Measurements from ENCODE around the gene HPSE2. TPM values are rescaled to one million over a fixed set of nuclear protein-coding genes. Genes with fewer than 3 reads are reported as not detected.

The HPSE2 gene
- total RNA-seq, 1 experiment from 2014 or later, result not detected

DNA sequence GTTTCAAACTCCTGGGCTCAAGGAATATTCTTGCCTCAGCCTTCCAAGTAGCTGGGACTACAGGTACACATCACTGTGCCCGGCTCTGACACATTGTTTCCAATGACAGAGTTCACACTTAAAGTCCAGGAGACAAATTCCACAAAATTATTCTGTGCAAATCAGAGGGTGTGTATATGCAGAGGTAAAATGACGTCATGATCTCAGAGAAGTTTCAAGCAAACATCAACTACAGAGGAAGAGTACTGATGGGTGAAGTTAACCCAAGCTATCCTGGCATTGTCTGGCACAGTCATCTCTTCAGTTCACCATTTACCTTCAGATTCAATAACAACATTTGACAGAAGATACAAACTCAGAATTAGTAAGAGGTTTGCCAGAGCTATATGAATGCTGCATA lies 388.9 kb downstream of the HPSE2 start:
- TF ChIP-seq, protein P1, sequence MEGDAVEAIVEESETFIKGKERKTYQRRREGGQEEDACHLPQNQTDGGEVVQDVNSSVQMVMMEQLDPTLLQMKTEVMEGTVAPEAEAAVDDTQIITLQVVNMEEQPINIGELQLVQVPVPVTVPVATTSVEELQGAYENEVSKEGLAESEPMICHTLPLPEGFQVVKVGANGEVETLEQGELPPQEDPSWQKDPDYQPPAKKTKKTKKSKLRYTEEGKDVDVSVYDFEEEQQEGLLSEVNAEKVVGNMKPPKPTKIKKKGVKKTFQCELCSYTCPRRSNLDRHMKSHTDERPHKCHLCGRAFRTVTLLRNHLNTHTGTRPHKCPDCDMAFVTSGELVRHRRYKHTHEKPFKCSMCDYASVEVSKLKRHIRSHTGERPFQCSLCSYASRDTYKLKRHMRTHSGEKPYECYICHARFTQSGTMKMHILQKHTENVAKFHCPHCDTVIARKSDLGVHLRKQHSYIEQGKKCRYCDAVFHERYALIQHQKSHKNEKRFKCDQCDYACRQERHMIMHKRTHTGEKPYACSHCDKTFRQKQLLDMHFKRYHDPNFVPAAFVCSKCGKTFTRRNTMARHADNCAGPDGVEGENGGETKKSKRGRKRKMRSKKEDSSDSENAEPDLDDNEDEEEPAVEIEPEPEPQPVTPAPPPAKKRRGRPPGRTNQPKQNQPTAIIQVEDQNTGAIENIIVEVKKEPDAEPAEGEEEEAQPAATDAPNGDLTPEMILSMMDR (conservative IDR thresholded peaks at IDR 0.05), result no peak
- no peak for TF ChIP-seq EZH2 (IDR thresholded peaks at IDR 0.05; ENCODE audit: low read depth)
- Histone ChIP-seq H2AFZ (no peak overlapping the region), H3K4me2 (no peak overlapping the region), H3K27me3 (ENCODE audit: insufficient read depth, low read depth) (no peaks in the 10 kb centered on the region; the same call in 1 of the 2 replicates), H3K27ac (no peak overlapping the region), H3K4me1 (replicated peaks; ENCODE audit: insufficient read depth) (no peaks in the 10 kb centered on the region), H3K9me3 (ENCODE audit: insufficient read depth, low read depth) (no peaks in the 10 kb centered on the region), H3K9me2 (ENCODE audit: insufficient read depth) (no peaks in the 10 kb centered on the region), H3K36me3 (ENCODE audit: low read depth) (no peaks in the 10 kb centered on the region), H3F3A (ENCODE audit: insufficient read depth, low read depth) (no peaks in the 10 kb centered on the region), H3K4me3 (no peak overlapping the region), H4K20me1 (ENCODE audit: insufficient read depth) (no peaks in the 10 kb centered on the region), H3K79me2 (ENCODE audit: low read depth) (no peaks in the 10 kb centered on the region)
- no TSS peak for BruUV-seq (replicated peaks)
- intact Hi-C loops (cut with micrococcal nuclease; ENCODE audit: unreplicated experiment), result no loop called here
- POLR2A ChIA-PET (ENCODE audit: unreplicated experiment), result no interaction called here
- no peak for DNase-seq
- CTCF ChIA-PET, result no interaction called here

DNA sequence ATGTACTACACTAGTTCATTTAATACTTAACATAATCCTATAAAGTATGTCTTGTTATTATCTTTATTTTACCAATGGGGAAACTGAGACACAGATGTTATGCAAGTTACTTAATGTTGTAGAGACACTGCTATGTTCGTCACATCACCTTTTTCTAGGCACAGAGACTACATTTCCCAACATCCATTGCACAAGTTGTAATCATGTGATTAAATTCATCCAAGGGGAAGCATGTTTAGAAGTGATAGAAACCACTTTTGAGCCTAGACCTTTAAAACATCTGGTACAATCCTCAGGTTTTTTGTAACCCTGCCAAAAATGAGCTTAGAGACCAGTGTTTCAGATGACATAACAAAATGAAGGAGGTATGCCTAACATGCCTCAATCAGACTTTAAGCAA lies 402.1 kb downstream of the HPSE2 start:
- Histone ChIP-seq H3K4me2 (no peak overlapping the region), H2AFZ (no peak overlapping the region), H3K4me3 (no peak overlapping the region), H3F3A (ENCODE audit: insufficient read depth, low read depth) (no peaks in the 10 kb centered on the region), H3K4me1 (replicated peaks; ENCODE audit: insufficient read depth) (no peaks in the 10 kb centered on the region), H4K20me1 (ENCODE audit: insufficient read depth) (no peaks in the 10 kb centered on the region), H3K9me3 (ENCODE audit: insufficient read depth, low read depth) (no peaks in the 10 kb centered on the region), H3K9me2 (ENCODE audit: insufficient read depth) (no peaks in the 10 kb centered on the region), H3K79me2 (ENCODE audit: low read depth) (no peaks in the 10 kb centered on the region), H3K36me3 (ENCODE audit: low read depth) (no peaks in the 10 kb centered on the region), H3K27ac (no peak overlapping the region), H3K27me3 (ENCODE audit: insufficient read depth, low read depth) (no peaks in the 10 kb centered on the region)
- no TSS peak for BruUV-seq (replicated peaks)
- ChIA-PET CTCF (no interaction called here), POLR2A (ENCODE audit: unreplicated experiment) (no interaction called here)
- intact Hi-C loops (cut with micrococcal nuclease; ENCODE audit: unreplicated experiment), result no loop called here
- TF ChIP-seq EZH2 (IDR thresholded peaks at IDR 0.05; ENCODE audit: low read depth), result no peak
- TF ChIP-seq, protein P1 (conservative IDR thresholded peaks at IDR 0.05), result no peak
- DNase-seq, result no peak

DNA sequence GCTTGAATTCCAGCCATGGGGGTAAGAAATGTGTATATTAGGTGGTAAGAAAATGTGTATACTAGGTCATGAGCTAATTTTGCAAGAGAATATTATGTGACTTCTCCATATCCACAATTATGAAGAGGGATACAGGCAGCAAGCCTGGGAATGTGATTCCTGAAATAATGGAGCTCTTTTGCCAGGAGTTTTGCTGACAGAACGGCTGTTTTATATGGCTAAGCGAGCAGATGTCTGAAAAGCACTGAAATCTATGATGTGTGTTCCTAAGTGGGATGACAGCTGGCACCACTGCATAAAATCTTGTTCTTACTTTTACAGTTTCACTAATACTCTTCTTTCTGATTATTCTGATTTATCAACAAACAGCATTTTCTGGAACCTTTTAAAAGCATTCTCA lies 402.9 kb downstream of the HPSE2 start:
- no peak for DNase-seq
- BruUV-seq (replicated peaks), result no TSS peak
- no peaks in the 10 kb centered on the region for H4K20me1 ChIP-seq (ENCODE audit: insufficient read depth)
- H3K4me2 ChIP-seq, result no peak overlapping the region
- no peaks in the 10 kb centered on the region for H3K9me3 ChIP-seq (ENCODE audit: insufficient read depth, low read depth)
- H2AFZ ChIP-seq, result no peak overlapping the region
- no peak for TF ChIP-seq EZH2 (IDR thresholded peaks at IDR 0.05; ENCODE audit: low read depth)
- TF ChIP-seq, protein P1 (conservative IDR thresholded peaks at IDR 0.05), result no peak
- no peak overlapping the region for H3K27ac ChIP-seq
- no peaks in the 10 kb centered on the region for H3K4me1 ChIP-seq (replicated peaks; ENCODE audit: insufficient read depth)
- intact Hi-C loops (cut with micrococcal nuclease; ENCODE audit: unreplicated experiment), result no loop called here
- no peak overlapping the region for H3K4me3 ChIP-seq
- H3K27me3 ChIP-seq (ENCODE audit: insufficient read depth, low read depth), result no peaks in the 10 kb centered on the region
- no peaks in the 10 kb centered on the region for H3K79me2 ChIP-seq (ENCODE audit: low read depth)
- H3K9me2 ChIP-seq (ENCODE audit: insufficient read depth), result no peaks in the 10 kb centered on the region
- POLR2A ChIA-PET (ENCODE audit: unreplicated experiment), result no interaction called here
- CTCF ChIA-PET, result no interaction called here
- H3K36me3 ChIP-seq (ENCODE audit: low read depth), result no peaks in the 10 kb centered on the region
- H3F3A ChIP-seq (ENCODE audit: insufficient read depth, low read depth), result no peaks in the 10 kb centered on the region

Measured in PC-9 (cell line).